Prostate gland (tissue), 2 donors: ENCODE measurements around the gene VAV2. TPM values are rescaled to one million over a fixed set of nuclear protein-coding genes. Genes with fewer than 3 reads are reported as not detected.

ENCODE experiments used
- DNase-seq: peaks from one replicate; pipeline ENCODE4 v3.0.0-alpha.2; 2019; ENCODE audit warnings: low spot score
- H3K27ac ChIP-seq, 2 donors: fragments of 200-600 bp; sonication (generic); 2 replicates each; pipeline ENCODE4 v1.5.1; 2017 to 2019
- H3K27me3 ChIP-seq: fragments of 200-600 bp; sonication (generic); replicated peaks from 2 replicates; pipeline ENCODE4 v1.5.1; 2019; ENCODE audit not compliant: insufficient read depth
- H3K36me3 ChIP-seq, 2 donors: fragments of 200-600 bp; sonication (generic); 1 replicate in 1 of 2; 2 replicates in 1 of 2; pipeline versions ENCODE4 v1.5.1 to v1.8.1; 2017 to 2019
- H3K4me1 ChIP-seq: fragments of 200-600 bp; sonication (generic); replicated peaks from 2 replicates; pipeline ENCODE4 v1.5.1; 2019
- H3K4me3 ChIP-seq, 2 donors: fragments of 200-600 bp; sonication (generic); 2 replicates each; pipeline ENCODE4 v1.5.1; 2017 to 2019
- H3K9me3 ChIP-seq: fragments of 200-600 bp; sonication (generic); 2 replicates; pipeline ENCODE4 v1.5.1; 2017
- POLR2A ChIP-seq: fragments of 450-650 bp; IDR thresholded peaks from one replicate; pipeline ENCODE4 v1.6.1; 2016; ENCODE audit warnings: antibody characterized with exemption, mild to moderate bottlenecking
- POLR2AphosphoS5 ChIP-seq: sonication (generic); formaldehyde crosslinking; IDR thresholded peaks from one replicate; pipeline ENCODE4 v1.6.1; 2017; ENCODE audit warnings: antibody characterized with exemption
- WGBS: methylation state at CpG from one replicate; pipeline ENCODE4 v1.1.5; 2018; 5-methylcytosine and 5-hydroxymethylcytosine counted together
- intact Hi-C: fragments of 100-400 bp; cut with DNase I; formaldehyde crosslinking; loops from one replicate; pipeline ENCODE4 v1.14.2; 2022
- total RNA-seq, 2 donors: library from RNA; depleted of rRNA; stranded (reverse); fragments of >200 nt; gene quantifications; one replicate each; pipeline ENCODE4 v1.1.0, GENCODE V29; 2016
- TF ChIP-seq, protein P1 (sequence below), 4 experiments: fragments of 200-600 bp in 2 of 4; fragments of 450-650 bp in 2 of 4; sonication (generic) in 2 of 4; IDR thresholded peaks; 1 replicate in 3 of 4; 2 replicates in 1 of 4; pipeline ENCODE4 v1.5.1; 2016 to 2019; ENCODE audit warnings: antibody characterized with exemption in 4 of 4, mild to moderate bottlenecking in 2 of 4, moderate library complexity in 2 of 4

Gene VAV2
- total RNA-seq, 2 donors from 2014 or later, result 13.5 to 19.5 TPM

- TF ChIP-seq POLR2A, result no peak
- no peak for TF ChIP-seq POLR2AphosphoS5
- TF ChIP-seq, protein P1, sequence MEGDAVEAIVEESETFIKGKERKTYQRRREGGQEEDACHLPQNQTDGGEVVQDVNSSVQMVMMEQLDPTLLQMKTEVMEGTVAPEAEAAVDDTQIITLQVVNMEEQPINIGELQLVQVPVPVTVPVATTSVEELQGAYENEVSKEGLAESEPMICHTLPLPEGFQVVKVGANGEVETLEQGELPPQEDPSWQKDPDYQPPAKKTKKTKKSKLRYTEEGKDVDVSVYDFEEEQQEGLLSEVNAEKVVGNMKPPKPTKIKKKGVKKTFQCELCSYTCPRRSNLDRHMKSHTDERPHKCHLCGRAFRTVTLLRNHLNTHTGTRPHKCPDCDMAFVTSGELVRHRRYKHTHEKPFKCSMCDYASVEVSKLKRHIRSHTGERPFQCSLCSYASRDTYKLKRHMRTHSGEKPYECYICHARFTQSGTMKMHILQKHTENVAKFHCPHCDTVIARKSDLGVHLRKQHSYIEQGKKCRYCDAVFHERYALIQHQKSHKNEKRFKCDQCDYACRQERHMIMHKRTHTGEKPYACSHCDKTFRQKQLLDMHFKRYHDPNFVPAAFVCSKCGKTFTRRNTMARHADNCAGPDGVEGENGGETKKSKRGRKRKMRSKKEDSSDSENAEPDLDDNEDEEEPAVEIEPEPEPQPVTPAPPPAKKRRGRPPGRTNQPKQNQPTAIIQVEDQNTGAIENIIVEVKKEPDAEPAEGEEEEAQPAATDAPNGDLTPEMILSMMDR (IDR thresholded peaks at IDR 0.05), result no peak
Measured at GRCh38 chr9:133825555-133826218, 166.4 kb downstream of the VAV2 start.

GRCh38 chr9:133824802-133825186 is 167.3 kb downstream of the VAV2 start:
- no peak for DNase-seq
- 92% methylated on average over 14 of the region's 15 CpGs for WGBS
- Histone ChIP-seq H3K4me1 (no peaks in the 10 kb centered on the region), H3K27me3 (no peaks in the 10 kb centered on the region), H3K4me3 (no peak overlapping the region), H3K27ac (no peak overlapping the region), H3K36me3 (no peaks in the 10 kb centered on the region), H3K9me3 (no peaks in the 10 kb centered on the region)
- intact Hi-C loops, result no loop called here
- TF ChIP-seq POLR2A, result no peak
- TF ChIP-seq, protein P1 (IDR thresholded peaks at IDR 0.05), result no peak
- TF ChIP-seq POLR2AphosphoS5, result no peak

More at GRCh38 chr9:133825555-133826218, 166.4 kb downstream of the VAV2 start:
- WGBS, result 64% methylated on average over 17 of the region's 17 CpGs
- intact Hi-C loops, result no loop called here
- H3K27me3 ChIP-seq, result no peaks in the 10 kb centered on the region
- H3K9me3 ChIP-seq, result no peaks in the 10 kb centered on the region
- H3K36me3 ChIP-seq, result no peaks in the 10 kb centered on the region
- no peak for DNase-seq
- H3K4me1 ChIP-seq, result no peaks in the 10 kb centered on the region
- no peak overlapping the region for H3K27ac ChIP-seq
- no peak overlapping the region for H3K4me3 ChIP-seq

DNA sequence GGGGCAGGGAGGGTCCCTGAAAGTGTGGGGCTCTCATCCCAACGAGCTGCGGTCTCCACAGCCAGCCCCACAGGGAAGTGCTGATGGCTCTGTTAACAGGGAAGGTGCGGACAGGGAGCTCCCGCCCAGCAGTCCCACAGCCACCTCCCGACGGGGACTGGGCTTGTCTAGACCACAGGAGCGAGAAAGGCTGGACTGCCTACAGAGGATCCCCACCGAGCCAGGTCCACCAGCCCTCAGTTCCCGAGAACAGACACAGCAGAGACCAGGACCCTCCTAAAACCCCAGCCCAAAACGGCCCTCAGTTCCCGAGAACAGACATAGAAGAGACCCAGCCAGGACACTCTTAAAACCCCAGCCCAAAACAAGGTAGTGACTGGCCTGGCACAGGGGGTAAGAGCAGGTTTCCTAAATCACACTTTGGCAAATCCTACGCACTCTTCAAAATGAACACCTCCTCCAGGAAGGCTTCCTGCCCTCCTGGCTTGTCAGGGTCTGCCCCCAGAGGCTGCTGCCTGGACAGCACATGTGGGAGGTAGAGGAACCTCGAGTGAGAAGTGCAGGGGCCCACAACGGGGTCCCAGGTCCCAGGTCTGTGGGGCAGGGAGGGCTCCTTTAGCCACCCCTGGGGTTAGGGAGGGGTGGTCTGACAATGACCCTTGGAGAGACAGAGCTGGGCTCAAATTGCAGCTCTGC is 167.9 kb downstream of the VAV2 start:
- WGBS, result 94% methylated on average over 11 of the region's 14 CpGs
- TF ChIP-seq POLR2A (no peak), POLR2AphosphoS5 (no peak)
- TF ChIP-seq, protein P1 (IDR thresholded peaks at IDR 0.05), result no peak
- H3K9me3 ChIP-seq, result no peaks in the 10 kb centered on the region

GRCh38 chr9:133823189-133824105 is 168.7 kb downstream of the VAV2 start:
- Histone ChIP-seq H3K27me3 (no peaks in the 10 kb centered on the region), H3K27ac (no peak overlapping the region), H3K36me3 (no peaks in the 10 kb centered on the region), H3K4me1 (no peaks in the 10 kb centered on the region), H3K4me3 (no peak overlapping the region), H3K9me3 (no peaks in the 10 kb centered on the region)
- 87% methylated on average over 26 of the region's 29 CpGs for WGBS
- intact Hi-C loops, result no loop called here
- no peak for TF ChIP-seq POLR2A
- TF ChIP-seq, protein P1 (IDR thresholded peaks at IDR 0.05), result no peak
- TF ChIP-seq POLR2AphosphoS5, result no peak
- DNase-seq, result no peak

More for the DNA sequence above, 167.9 kb downstream of the VAV2 start:
- H3K4me1 ChIP-seq, result no peaks in the 10 kb centered on the region
- no peak overlapping the region for H3K27ac ChIP-seq
- no peaks in the 10 kb centered on the region for H3K27me3 ChIP-seq
- DNase-seq, result no peak
- intact Hi-C loops, result no loop called here
- H3K4me3 ChIP-seq, result no peak overlapping the region
- H3K36me3 ChIP-seq, result no peaks in the 10 kb centered on the region
